Kidney capillary endothelial cell (primary cell): ENCODE data around the gene TMEM62.
"Not testable (repeated sequence)": the region's sequence is repeated elsewhere in the genome, so short reads cannot be mapped to it uniquely, and the experiment has no call there.

ENCODE experiments used
- DNase-seq: peaks from one replicate; pipeline ENCODE4 v3.0.0-alpha.2; 2018; ENCODE audit warnings: low spot score

TMEM62 gene

GRCh38 chr15:43125100-43125661 is 8.2 kb upstream of the TMEM62 start:
- no peak for DNase-seq

GRCh38 chr15:43126356-43126755 is 7.0 kb upstream of the TMEM62 start:
- no peak for DNase-seq

- no peak for DNase-seq
Measured at GRCh38 chr15:43127752-43128151, 5.6 kb upstream of the TMEM62 start.

GRCh38 chr15:43128174-43128979 is 5.0 kb upstream of the TMEM62 start:
- DNase-seq, result not testable (repeated sequence)

- DNase-seq, result no peak
Measured at GRCh38 chr15:43128980-43129335, 4.4 kb upstream of the TMEM62 start.

GRCh38 chr15:43132830-43133429 is 456 bp upstream of the TMEM62 start:
- DNase-seq, result no peak

- no peak for DNase-seq
Measured at GRCh38 chr15:43134157-43134635, 810 bp downstream of the TMEM62 start.

- no peak for DNase-seq
Measured at GRCh38 chr15:43135351-43135750, 2.0 kb downstream of the TMEM62 start.

GRCh38 chr15:43143203-43143941 is 10.0 kb downstream of the TMEM62 start:
- DNase-seq, result no peak

- DNase-seq, result no peak
Measured at GRCh38 chr15:43144512-43144911, 11.1 kb downstream of the TMEM62 start.

- DNase-seq, result no peak
Measured at GRCh38 chr15:43146184-43146583, 12.8 kb downstream of the TMEM62 start.

- peak; percentile 88 for DNase-seq
Measured at GRCh38 chr15:43150191-43150929, 17.0 kb downstream of the TMEM62 start.

- no peak for DNase-seq
Measured at GRCh38 chr15:43151688-43152087, 18.3 kb downstream of the TMEM62 start.

GRCh38 chr15:43153269-43153668 is 19.9 kb downstream of the TMEM62 start:
- no peak for DNase-seq

GRCh38 chr15:43165801-43166325 is 32.5 kb downstream of the TMEM62 start:
- no peak for DNase-seq

GRCh38 chr15:43167261-43167660 is 33.9 kb downstream of the TMEM62 start:
- not testable (repeated sequence) for DNase-seq

GRCh38 chr15:43168192-43169107 is 35.1 kb downstream of the TMEM62 start:
- no peak for DNase-seq

- DNase-seq, result no peak
Measured at GRCh38 chr15:43169888-43170287, 36.5 kb downstream of the TMEM62 start.

- DNase-seq, result not testable (repeated sequence)
Measured at GRCh38 chr15:43175656-43176309, 42.4 kb downstream of the TMEM62 start.

GRCh38 chr15:43177147-43177546 is 43.8 kb downstream of the TMEM62 start:
- DNase-seq, result not testable (repeated sequence)
